SK-N-MC (cell line): ENCODE measurements around the gene GRM8.

ENCODE experiments used
- EZH2 ChIP-seq: fragments of 200-600 bp; sonication (generic); IDR thresholded peaks from one replicate; pipeline ENCODE4 v1.6.1; 2017; ENCODE audit warnings: antibody characterized with exemption
- POLR2AphosphoS5 ChIP-seq: IDR thresholded peaks from 2 replicates; pipeline ENCODE4 v1.6.1; 2012; ENCODE audit warnings: mild to moderate bottlenecking, low read depth, low read length, borderline replicate concordance

DNA sequence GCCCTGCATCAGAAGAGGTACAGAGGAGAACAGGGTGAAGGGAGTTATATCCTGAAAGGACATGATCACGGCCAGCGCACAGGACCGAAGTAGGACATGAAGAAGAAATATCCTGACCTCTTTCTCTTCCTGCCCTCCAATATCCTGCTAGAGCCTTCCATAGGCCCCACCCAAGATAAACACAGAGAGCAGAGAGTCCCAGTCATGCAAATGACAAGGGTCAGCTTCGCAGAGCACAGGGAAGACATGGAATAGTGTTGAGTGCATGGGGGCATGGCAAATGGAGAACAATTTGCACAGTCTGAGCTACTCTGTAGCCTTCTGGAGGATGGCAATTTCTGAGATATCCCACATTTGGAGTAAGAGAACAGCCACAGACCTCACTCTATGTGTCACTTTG is 371.4 kb downstream of the GRM8 start:
- TF ChIP-seq POLR2AphosphoS5 (no peak), EZH2 (no peak)
